Effector memory CD4-positive, alpha-beta T cell (primary cell): ENCODE measurements around the gene GK2.

Experiments
- DNase-seq, 3 donors: peaks; one replicate each; pipeline ENCODE4 v3.0.0-alpha.2; 2020
- H3K27ac ChIP-seq: 2 replicates; pipeline ENCODE4 v1.7.0; 2013; ENCODE audit warnings: mild to moderate bottlenecking, low read length, moderate library complexity; ENCODE audit not compliant: insufficient read depth, poor library complexity, severe bottlenecking
- H3K27me3 ChIP-seq: replicated peaks from 2 replicates; pipeline ENCODE4 v1.7.0; 2013; ENCODE audit warnings: mild to moderate bottlenecking, low read length; ENCODE audit not compliant: insufficient read depth, control insufficient read depth, poor library complexity, severe bottlenecking
- H3K36me3 ChIP-seq: 2 replicates; pipeline ENCODE4 v1.7.0; 2013; ENCODE audit warnings: mild to moderate bottlenecking, low read length, moderate library complexity; ENCODE audit not compliant: control insufficient read depth, insufficient read depth
- H3K4me1 ChIP-seq: 2 replicates; pipeline ENCODE4 v1.7.0; 2013; ENCODE audit warnings: low read length, mild to moderate bottlenecking; ENCODE audit not compliant: control insufficient read depth, insufficient read depth, poor library complexity, severe bottlenecking
- H3K4me3 ChIP-seq: 2 replicates; pipeline ENCODE4 v1.7.0; 2013; ENCODE audit warnings: low read length, low read depth, mild to moderate bottlenecking; ENCODE audit not compliant: insufficient read depth, poor library complexity, severe bottlenecking
- H3K9me3 ChIP-seq: 2 replicates; pipeline ENCODE4 v1.7.0; 2013; ENCODE audit warnings: mild to moderate bottlenecking, low read length, moderate library complexity; ENCODE audit not compliant: control insufficient read depth

The GK2 gene

GRCh38 chr4:79426989-79427388 is 19.0 kb upstream of the GK2 start:
- Histone ChIP-seq H3K36me3 (no peaks in the 10 kb centered on the region), H3K27me3 (no peaks in the 10 kb centered on the region), H3K4me3 (no peak overlapping the region), H3K27ac (no peak overlapping the region), H3K4me1 (no peaks in the 10 kb centered on the region), H3K9me3 (no peaks in the 10 kb centered on the region)
- no peak for DNase-seq

GRCh38 chr4:79425586-79425985 is 17.6 kb upstream of the GK2 start:
- H3K9me3 ChIP-seq: no peaks in the 10 kb centered on the region
- no peak for DNase-seq
- no peaks in the 10 kb centered on the region for H3K27me3 ChIP-seq
- H3K27ac ChIP-seq: no peak overlapping the region
- no peak overlapping the region for H3K4me3 ChIP-seq
- no peaks in the 10 kb centered on the region for H3K4me1 ChIP-seq
- H3K36me3 ChIP-seq: no peaks in the 10 kb centered on the region

- no peak for DNase-seq
- H3K4me3 ChIP-seq: no peak overlapping the region
- H3K27ac ChIP-seq: no peak overlapping the region
- no peaks in the 10 kb centered on the region for H3K36me3 ChIP-seq
- H3K4me1 ChIP-seq: no peaks in the 10 kb centered on the region
- no peaks in the 10 kb centered on the region for H3K9me3 ChIP-seq
- no peaks in the 10 kb centered on the region for H3K27me3 ChIP-seq
Measured at GRCh38 chr4:79421483-79421882, 13.5 kb upstream of the GK2 start.

- Histone ChIP-seq H3K4me1 (no peaks in the 10 kb centered on the region), H3K4me3 (no peak overlapping the region), H3K27me3 (no peaks in the 10 kb centered on the region), H3K36me3 (no peaks in the 10 kb centered on the region), H3K27ac (no peak overlapping the region), H3K9me3 (no peaks in the 10 kb centered on the region)
- no peak for DNase-seq
Measured at GRCh38 chr4:79413886-79414285, 5.9 kb upstream of the GK2 start.

- no peaks in the 10 kb centered on the region for H3K36me3 ChIP-seq
- H3K27ac ChIP-seq: no peak overlapping the region
- H3K9me3 ChIP-seq: no peaks in the 10 kb centered on the region
- DNase-seq: no peak
- no peak overlapping the region for H3K4me3 ChIP-seq
- no peaks in the 10 kb centered on the region for H3K27me3 ChIP-seq
- H3K4me1 ChIP-seq: no peaks in the 10 kb centered on the region
Measured at GRCh38 chr4:79413032-79413885, 5.2 kb upstream of the GK2 start.

- H3K9me3 ChIP-seq: no peaks in the 10 kb centered on the region
Measured at GRCh38 chr4:79404666-79405065, 3.4 kb downstream of the GK2 start.

GRCh38 chr4:79403356-79403755 is 4.7 kb downstream of the GK2 start:
- Histone ChIP-seq H3K4me1 (no peaks in the 10 kb centered on the region), H3K27me3 (no peaks in the 10 kb centered on the region), H3K27ac (no peak overlapping the region), H3K36me3 (no peaks in the 10 kb centered on the region), H3K9me3 (no peaks in the 10 kb centered on the region), H3K4me3 (no peak overlapping the region)
- DNase-seq: no peak

More at GRCh38 chr4:79404666-79405065, 3.4 kb downstream of the GK2 start:
- Histone ChIP-seq H3K4me3 (no peak overlapping the region), H3K36me3 (no peaks in the 10 kb centered on the region), H3K27me3 (no peaks in the 10 kb centered on the region), H3K4me1 (no peaks in the 10 kb centered on the region), H3K27ac (no peak overlapping the region)
- no peak for DNase-seq

- no peak for DNase-seq
- no peaks in the 10 kb centered on the region for H3K9me3 ChIP-seq
- no peaks in the 10 kb centered on the region for H3K36me3 ChIP-seq
- no peaks in the 10 kb centered on the region for H3K27me3 ChIP-seq
- no peaks in the 10 kb centered on the region for H3K4me1 ChIP-seq
- H3K27ac ChIP-seq: no peak overlapping the region
- H3K4me3 ChIP-seq: no peak overlapping the region
Measured at GRCh38 chr4:79402332-79402851, 5.6 kb downstream of the GK2 start.

GRCh38 chr4:79399076-79399475 is 9.0 kb downstream of the GK2 start:
- no peak for DNase-seq
- Histone ChIP-seq H3K9me3 (no peaks in the 10 kb centered on the region), H3K36me3 (no peaks in the 10 kb centered on the region), H3K4me1 (no peaks in the 10 kb centered on the region), H3K27me3 (no peaks in the 10 kb centered on the region), H3K4me3 (no peak overlapping the region), H3K27ac (no peak overlapping the region)

GRCh38 chr4:79397951-79398350 is 10.1 kb downstream of the GK2 start:
- H3K36me3 ChIP-seq: no peaks in the 10 kb centered on the region
- H3K4me3 ChIP-seq: no peak overlapping the region
- no peak for DNase-seq
- H3K4me1 ChIP-seq: no peaks in the 10 kb centered on the region
- no peaks in the 10 kb centered on the region for H3K9me3 ChIP-seq
- no peak overlapping the region for H3K27ac ChIP-seq
- no peaks in the 10 kb centered on the region for H3K27me3 ChIP-seq
